ENCODE measurements around the gene CARNS1.
"Not testable (repeated sequence)": the region's sequence is repeated elsewhere in the genome, so short reads cannot be mapped to it uniquely, and the experiment has no call there.

The CARNS1 gene

GRCh38 chr11:67409781-67410368, 5.6 kb upstream of the CARNS1 start:
- DNase-seq (ENCODE audit: low read depth) = no peak

- no peak for DNase-seq (ENCODE audit: low read depth)
These were observed 5.1 kb upstream of the CARNS1 start for GRCh38 chr11:67410369-67410831.

GRCh38 chr11:67410984-67411784, 4.3 kb upstream of the CARNS1 start:
- DNase-seq (ENCODE audit: low read depth) = no peak

- no peak for DNase-seq (ENCODE audit: low read depth)
These were observed 3.7 kb upstream of the CARNS1 start for GRCh38 chr11:67411785-67412152.

GRCh38 chr11:67412495-67413179, 2.8 kb upstream of the CARNS1 start:
- DNase-seq (ENCODE audit: low read depth) = no peak

- DNase-seq (ENCODE audit: low read depth) = no peak
These were observed 2.1 kb upstream of the CARNS1 start for GRCh38 chr11:67413266-67413849.

GRCh38 chr11:67416416-67417335, 1.2 kb downstream of the CARNS1 start:
- no peak for DNase-seq (ENCODE audit: low read depth)

- no peak for DNase-seq (ENCODE audit: low read depth)
These were observed 1.9 kb downstream of the CARNS1 start for GRCh38 chr11:67417425-67417824.

- no peak for DNase-seq (ENCODE audit: low read depth)
These were observed 3.2 kb downstream of the CARNS1 start for GRCh38 chr11:67418476-67419281.

- no peak for DNase-seq (ENCODE audit: low read depth)
These were observed 4.0 kb downstream of the CARNS1 start for GRCh38 chr11:67419325-67420049.

- no peak for DNase-seq (ENCODE audit: low read depth)
These were observed 4.7 kb downstream of the CARNS1 start for GRCh38 chr11:67420147-67420645.

GRCh38 chr11:67420646-67421429, 5.4 kb downstream of the CARNS1 start:
- peak; percentile 72 for DNase-seq (ENCODE audit: low read depth)

- no peak for DNase-seq (ENCODE audit: low read depth)
These were observed 6.1 kb downstream of the CARNS1 start for GRCh38 chr11:67421430-67422031.

GRCh38 chr11:67422891-67423290, 7.4 kb downstream of the CARNS1 start:
- no peak for DNase-seq (ENCODE audit: low read depth)

GRCh38 chr11:67423466-67423865, 8.0 kb downstream of the CARNS1 start:
- no peak for DNase-seq (ENCODE audit: low read depth)

GRCh38 chr11:67423891-67424613, 8.6 kb downstream of the CARNS1 start:
- no peak for DNase-seq (ENCODE audit: low read depth)

- DNase-seq (ENCODE audit: low read depth) = not testable (repeated sequence)
These were observed 11.9 kb downstream of the CARNS1 start for GRCh38 chr11:67427364-67427859.

Data from GM04504 (cell line).